Heart right ventricle (tissue), 16 donors: ENCODE data around the gene HTR3B. TPM values are rescaled to one million over a fixed set of nuclear protein-coding genes. Genes with fewer than 3 reads are reported as not detected.

ENCODE experiments used
- ATAC-seq, 8 donors: fragments of 200-7000 bp; cut with Tn5 transposase; one replicate each; pipeline ENCODE4 v1.9.1; 2020; ENCODE audit warnings: mild to moderate bottlenecking in 8 of 8, moderate library complexity in 8 of 8, moderate number of reproducible peaks in 1 of 8
- DNase-seq, 2 donors: peaks; one replicate each; pipeline ENCODE4 v3.0.0-alpha.2; 2020
- H3K27ac ChIP-seq, 10 donors: fragments of 200-600 bp; sonication (generic) in 2 of 10; one replicate each; pipeline versions ENCODE4 v1.5.0 to v1.8.0; 2020 to 2022; ENCODE audit warnings: mild to moderate bottlenecking in 3 of 10
- H3K27me3 ChIP-seq, 7 donors: fragments of 200-600 bp; one replicate each; pipeline ENCODE4 v1.8.0; 2021 to 2022; ENCODE audit warnings: mild to moderate bottlenecking in 2 of 7
- H3K36me3 ChIP-seq, 9 donors: fragments of 200-600 bp; sonication (generic) in 1 of 9; one replicate each; pipeline versions ENCODE4 v1.5.0 to v1.8.0; 2020 to 2022; ENCODE audit warnings: mild to moderate bottlenecking in 2 of 9
- H3K4me1 ChIP-seq, 9 donors: fragments of 200-600 bp; sonication (generic) in 1 of 9; one replicate each; pipeline versions ENCODE4 v1.5.0 to v1.8.0; 2020 to 2022; ENCODE audit warnings: mild to moderate bottlenecking in 4 of 9
- H3K4me3 ChIP-seq, 10 donors: fragments of 200-600 bp; sonication (generic) in 2 of 10; one replicate each; pipeline versions ENCODE4 v1.5.0 to v1.8.0; 2020 to 2022; ENCODE audit warnings: mild to moderate bottlenecking in 7 of 10, moderate library complexity in 2 of 10
- H3K9me3 ChIP-seq, 11 donors: fragments of 200-600 bp in 10 of 11; sonication (generic) in 2 of 11; one replicate each; pipeline versions ENCODE4 v1.5.0 to v1.8.0; 2013 to 2022; ENCODE audit warnings: mild to moderate bottlenecking in 2 of 11, control low read depth in 1 of 11, moderate library complexity in 1 of 11
- CTCF ChIP-seq, 9 donors: fragments of 200-600 bp; sonication (generic) in 2 of 9; IDR thresholded peaks; one replicate each; pipeline versions ENCODE4 v1.5.0 to v1.8.0; 2021 to 2022; ENCODE audit warnings: antibody characterized with exemption in 9 of 9, mild to moderate bottlenecking in 5 of 9, moderate library complexity in 1 of 9
- WGBS, 2 donors: extraction: QIAGEN DNeasy Blood & Tissue Kit; methylation state at CpG; one replicate each; pipeline ENCODE4 v1.1.7; 2013; ENCODE audit warnings: inconsistent platforms in 1 of 2; 5-methylcytosine and 5-hydroxymethylcytosine counted together
- intact Hi-C, 10 donors: fragments of 100-400 bp; cut with DNase I; formaldehyde crosslinking; loops; one replicate each; pipeline versions ENCODE4 v1.11.1 to v1.14.2; 2022
- polyA plus RNA-seq, 2 donors: library from polyadenylated mRNA; stranded (reverse); fragments of 200-250 nt; gene quantifications; one replicate each; pipeline ENCODE4 v1.2.3, GENCODE V29; 2013
- total RNA-seq, 10 donors: library from RNA; stranded (reverse); fragmentation: NEBNext Ultra II Directional in 3 of 10; extraction: Animal tissue kit (Norgen Biotek cat#: 25700) in 3 of 10; gene quantifications; one replicate each; pipeline versions ENCODE4 v1.2.1 to v1.2.4, GENCODE V29; 2021 to 2023
- donor health status: Arrhythmogenic right ventricular cardiomyopathy.
- donor health status: ischemic (EF 13 %, LVEDD 7.1; RV severe dilation, severe dysfunction).
- donor health status: healthy with polysubstance abuse.
- donor health status: DM: no; HTN: yes; CAD: no.
- donor health status: DM: no; HTN: no; CAD: no.
- donor health status: ischemic (EF 25% LVEDD 6.9; RV normal size, moderate dysfunction).
- donor health status: ischemic (EF 25% LVEDD 5.7; RV mildly dilated, moderate dysfunction).
- donor health status: healthy.
- donor health status: DM: yes; HTN: yes; CAD: no.
- donor health status: Ischemic cardiomyopathy.
- donor health status: ischemic (EF 35%, LVEDD 5.7; RV mildly dilated, moderate dysfunction).
- donor health status: nonischemic (EF 11% LVEDD 7.7; RV severe dilation, severe dysfunction).
- donor health status: DM: yes; HTN: yes; CAD: no.
- donor health status: PGD.
- donor health status: ischemic (EF 29% LVEDD 5.4; RV normal size, mild dysfunction).
- donor health status: nonischemic (EF 23%, LVEDD 6.1; RV moderate dilation, normal function).

Gene HTR3B
- total and polyA plus RNA-seq, 12 donors: not detected

GRCh38 chr11:113954235-113954634 lies 49.6 kb downstream of the HTR3B start:
- H3K4me3 ChIP-seq: no peak overlapping the region
- intact Hi-C loops: no loop called here
- H3K27me3 ChIP-seq: peaks cover 0 to 59% (median 45%) of the 10 kb centered on the region in 7 donors
- 48 to 50% methylated on average over 6 of the region's 6 CpGs for WGBS, 2 donors
- no peak for TF ChIP-seq CTCF (IDR thresholded peaks at IDR 0.05)
- DNase-seq (no peak), ATAC-seq (no peak)
- H3K9me3 ChIP-seq: no peaks in the 10 kb centered on the region
- no peaks in the 10 kb centered on the region for H3K4me1 ChIP-seq
- no peak overlapping the region for H3K27ac ChIP-seq
- H3K36me3 ChIP-seq: no peaks in the 10 kb centered on the region

- no peak for TF ChIP-seq CTCF (IDR thresholded peaks at IDR 0.05)
- Histone ChIP-seq H3K27me3 (peaks cover 0 to 45% (median 34%) of the 10 kb centered on the region in 7 donors), H3K9me3 (no peaks in the 10 kb centered on the region), H3K4me3 (no peak overlapping the region), H3K36me3 (no peaks in the 10 kb centered on the region), H3K4me1 (no peaks in the 10 kb centered on the region), H3K27ac (no peak overlapping the region)
- DNase-seq (no peak), ATAC-seq (no peak)
- 57 to 58% methylated on average over 9 of the region's 9 CpGs for WGBS, 2 donors
- intact Hi-C loops: no loop called here
Observed at GRCh38 chr11:113956986-113957385, 52.4 kb downstream of the HTR3B start.

- no peaks in the 10 kb centered on the region for H3K9me3 ChIP-seq
- peaks cover 0 to 16% (median 8%) of the 10 kb centered on the region in 7 donors for H3K27me3 ChIP-seq
- DNase-seq (no peak), ATAC-seq (no peak)
- 73 to 77% methylated on average over 9 of the region's 9 CpGs for WGBS, 2 donors
- no peaks in the 10 kb centered on the region for H3K36me3 ChIP-seq
- intact Hi-C loops: no loop called here
- H3K27ac ChIP-seq: no peak overlapping the region
- H3K4me1 ChIP-seq: no peaks in the 10 kb centered on the region
- no peak overlapping the region for H3K4me3 ChIP-seq
- TF ChIP-seq CTCF (IDR thresholded peaks at IDR 0.05): no peak
Observed at GRCh38 chr11:113960702-113961330, 56.2 kb downstream of the HTR3B start.

- TF ChIP-seq CTCF (IDR thresholded peaks at IDR 0.05): no peak
Observed at GRCh38 chr11:113967361-113967760, 62.8 kb downstream of the HTR3B start.

More at GRCh38 chr11:113967361-113967760, 62.8 kb downstream of the HTR3B start:
- WGBS, 2 donors: 54 to 58% methylated on average over 1 of the region's 1 CpG
- H3K4me1 ChIP-seq: no peaks in the 10 kb centered on the region
- H3K36me3 ChIP-seq: no peaks in the 10 kb centered on the region
- no peaks in the 10 kb centered on the region for H3K9me3 ChIP-seq
- DNase-seq: no peak
- no peak for ATAC-seq
- H3K4me3 ChIP-seq: no peak overlapping the region
- H3K27ac ChIP-seq: no peak overlapping the region
- peaks cover 0 to 19% (median 2%) of the 10 kb centered on the region in 7 donors for H3K27me3 ChIP-seq
- intact Hi-C loops: no loop called here
